ENCODE results near the gene NWD2.
A peak's percentile ranks its signal among the peaks of the same experiment; 100 is the strongest.

Gene NWD2

GRCh38 chr4:37475776-37476175 lies 231.2 kb downstream of the NWD2 start:
- H3K4me3 ChIP-seq (ENCODE audit: low read length): no peak overlapping the region
- TF ChIP-seq, protein P1, sequence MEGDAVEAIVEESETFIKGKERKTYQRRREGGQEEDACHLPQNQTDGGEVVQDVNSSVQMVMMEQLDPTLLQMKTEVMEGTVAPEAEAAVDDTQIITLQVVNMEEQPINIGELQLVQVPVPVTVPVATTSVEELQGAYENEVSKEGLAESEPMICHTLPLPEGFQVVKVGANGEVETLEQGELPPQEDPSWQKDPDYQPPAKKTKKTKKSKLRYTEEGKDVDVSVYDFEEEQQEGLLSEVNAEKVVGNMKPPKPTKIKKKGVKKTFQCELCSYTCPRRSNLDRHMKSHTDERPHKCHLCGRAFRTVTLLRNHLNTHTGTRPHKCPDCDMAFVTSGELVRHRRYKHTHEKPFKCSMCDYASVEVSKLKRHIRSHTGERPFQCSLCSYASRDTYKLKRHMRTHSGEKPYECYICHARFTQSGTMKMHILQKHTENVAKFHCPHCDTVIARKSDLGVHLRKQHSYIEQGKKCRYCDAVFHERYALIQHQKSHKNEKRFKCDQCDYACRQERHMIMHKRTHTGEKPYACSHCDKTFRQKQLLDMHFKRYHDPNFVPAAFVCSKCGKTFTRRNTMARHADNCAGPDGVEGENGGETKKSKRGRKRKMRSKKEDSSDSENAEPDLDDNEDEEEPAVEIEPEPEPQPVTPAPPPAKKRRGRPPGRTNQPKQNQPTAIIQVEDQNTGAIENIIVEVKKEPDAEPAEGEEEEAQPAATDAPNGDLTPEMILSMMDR (IDR thresholded peaks at IDR 0.05; ENCODE audit: insufficient read depth, low read depth, low read length, missing control alignments): no peak

DNA sequence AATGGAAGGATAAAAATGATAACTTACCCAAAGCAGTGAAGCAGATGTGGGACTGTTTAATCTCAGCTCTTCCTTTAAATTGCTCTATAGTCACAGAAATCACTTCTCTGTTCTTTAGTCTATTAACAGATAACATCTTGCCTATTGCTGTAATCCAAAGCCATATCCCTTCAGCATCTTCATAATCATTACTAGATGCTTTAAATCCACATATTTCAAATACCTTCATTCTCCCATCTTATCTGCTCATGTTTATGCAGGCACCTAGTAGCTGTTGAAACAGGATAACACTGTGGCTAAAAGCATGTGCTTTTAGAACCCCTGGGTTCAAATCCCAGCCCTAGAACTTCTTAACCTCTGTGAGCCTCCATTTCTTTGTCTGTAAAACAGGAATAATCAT lies 231.7 kb downstream of the NWD2 start:
- DNase-seq (ENCODE audit: low read depth): no peak
- no peak overlapping the region for H3K4me3 ChIP-seq (ENCODE audit: low read length)
- TF ChIP-seq, protein P1 (IDR thresholded peaks at IDR 0.05; ENCODE audit: insufficient read depth, low read depth, low read length, missing control alignments): no peak

More at GRCh38 chr4:37475776-37476175, 231.2 kb downstream of the NWD2 start:
- no peak for DNase-seq (ENCODE audit: low read depth)

DNA sequence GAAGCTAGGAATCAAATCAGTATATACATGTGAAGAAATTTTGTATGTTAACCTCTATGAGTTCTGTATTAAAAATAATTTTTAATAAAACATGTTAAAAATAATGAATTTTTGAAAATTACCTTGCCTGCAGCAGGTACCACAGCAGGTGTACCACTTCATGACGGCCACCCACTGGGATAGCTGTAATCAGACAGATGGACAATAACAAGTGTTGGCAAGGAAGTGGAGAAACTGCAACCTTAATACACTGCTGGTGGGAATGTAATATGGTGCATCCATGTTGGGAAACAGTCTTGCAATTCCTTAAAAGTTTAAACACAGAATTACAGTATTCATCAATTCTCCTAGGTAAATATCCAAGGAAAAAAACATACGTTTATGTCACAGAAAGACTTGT lies 232.1 kb downstream of the NWD2 start:
- no peak for DNase-seq (ENCODE audit: low read depth)
- H3K4me3 ChIP-seq (ENCODE audit: low read length): no peak overlapping the region
- TF ChIP-seq, protein P1 (IDR thresholded peaks at IDR 0.05; ENCODE audit: insufficient read depth, low read depth, low read length, missing control alignments): no peak

DNA sequence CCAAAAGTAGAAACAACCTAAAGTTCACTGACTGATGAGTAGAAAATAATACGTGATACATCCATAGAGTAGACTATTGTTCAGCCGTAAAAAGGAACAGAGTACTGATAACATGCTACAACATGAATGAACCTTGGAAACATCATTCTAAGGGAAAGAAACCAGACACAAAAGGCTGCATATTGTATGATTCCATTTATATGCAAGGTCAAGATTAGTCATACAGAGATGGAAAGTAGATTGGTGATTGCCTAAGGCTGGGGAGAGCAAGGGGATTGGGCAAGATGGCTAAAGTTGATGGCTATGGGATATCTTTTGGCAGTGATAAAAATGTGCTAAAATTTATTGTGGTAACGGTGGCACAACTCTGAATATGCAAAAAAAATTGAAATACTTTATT lies 232.6 kb downstream of the NWD2 start:
- TF ChIP-seq, protein P1 (IDR thresholded peaks at IDR 0.05; ENCODE audit: insufficient read depth, low read depth, low read length, missing control alignments): no peak
- H3K4me3 ChIP-seq (ENCODE audit: low read length): no peak overlapping the region
- peak; percentile 85 for DNase-seq (ENCODE audit: low read depth)

DNA sequence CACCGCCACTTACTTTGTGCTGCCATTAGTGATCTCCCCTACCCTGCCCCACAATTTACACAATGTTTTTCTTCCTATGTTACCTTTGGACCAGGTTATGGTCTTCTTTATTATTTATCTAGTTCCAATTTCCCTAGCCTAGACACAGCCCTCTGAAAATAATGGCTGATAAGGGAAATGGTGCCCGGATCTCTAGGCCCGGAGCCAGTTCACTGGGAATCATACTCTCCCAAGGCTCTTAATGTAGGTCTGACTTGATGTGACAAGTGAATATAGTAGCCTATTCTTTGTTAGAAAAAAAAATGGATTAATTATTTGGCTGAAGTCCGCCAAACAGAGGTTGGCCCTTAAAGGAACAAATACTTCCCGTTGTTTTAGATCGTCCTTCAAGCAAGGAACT lies 233.6 kb downstream of the NWD2 start:
- no peak for DNase-seq (ENCODE audit: low read depth)
- no peak overlapping the region for H3K4me3 ChIP-seq (ENCODE audit: low read length)
- TF ChIP-seq, protein P1 (IDR thresholded peaks at IDR 0.05; ENCODE audit: insufficient read depth, low read depth, low read length, missing control alignments): no peak

DNA sequence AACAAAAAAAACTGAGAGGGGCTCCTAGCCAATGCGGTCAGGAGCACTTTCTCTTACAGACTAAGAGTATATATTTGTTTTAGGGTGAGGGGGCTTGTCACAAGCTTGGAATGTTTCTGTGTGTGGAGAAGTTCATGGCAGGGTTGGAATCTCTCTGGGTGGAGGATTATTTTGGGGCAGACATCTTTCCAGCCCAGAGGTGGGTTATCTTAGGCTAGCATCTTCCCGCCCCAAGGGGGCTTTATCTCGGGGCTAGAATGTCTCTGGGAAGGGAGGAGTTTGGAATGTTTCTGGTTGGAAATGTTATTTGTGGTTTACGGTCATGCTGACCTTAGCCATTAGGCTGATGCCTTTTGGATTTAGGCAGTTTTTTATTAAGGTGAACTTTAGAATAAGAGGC lies 236.0 kb downstream of the NWD2 start:
- TF ChIP-seq, protein P1 (IDR thresholded peaks at IDR 0.05; ENCODE audit: insufficient read depth, low read depth, low read length, missing control alignments): no peak
- no peak overlapping the region for H3K4me3 ChIP-seq (ENCODE audit: low read length)
- no peak for DNase-seq (ENCODE audit: low read depth)

- TF ChIP-seq, protein P1 (IDR thresholded peaks at IDR 0.05; ENCODE audit: insufficient read depth, low read depth, low read length, missing control alignments): no peak
- no peak for DNase-seq (ENCODE audit: low read depth)
- H3K4me3 ChIP-seq (ENCODE audit: low read length): no peak overlapping the region
Observed at GRCh38 chr4:37481547-37482122, 237.1 kb downstream of the NWD2 start.
